ENCODE data around the gene CCDC61. TPM values are rescaled to one million over a fixed set of nuclear protein-coding genes. Genes with fewer than 3 reads are reported as not detected.

Gene CCDC61
- total RNA-seq, 1 experiment from 2014 or later, result 24.8 TPM

DNA sequence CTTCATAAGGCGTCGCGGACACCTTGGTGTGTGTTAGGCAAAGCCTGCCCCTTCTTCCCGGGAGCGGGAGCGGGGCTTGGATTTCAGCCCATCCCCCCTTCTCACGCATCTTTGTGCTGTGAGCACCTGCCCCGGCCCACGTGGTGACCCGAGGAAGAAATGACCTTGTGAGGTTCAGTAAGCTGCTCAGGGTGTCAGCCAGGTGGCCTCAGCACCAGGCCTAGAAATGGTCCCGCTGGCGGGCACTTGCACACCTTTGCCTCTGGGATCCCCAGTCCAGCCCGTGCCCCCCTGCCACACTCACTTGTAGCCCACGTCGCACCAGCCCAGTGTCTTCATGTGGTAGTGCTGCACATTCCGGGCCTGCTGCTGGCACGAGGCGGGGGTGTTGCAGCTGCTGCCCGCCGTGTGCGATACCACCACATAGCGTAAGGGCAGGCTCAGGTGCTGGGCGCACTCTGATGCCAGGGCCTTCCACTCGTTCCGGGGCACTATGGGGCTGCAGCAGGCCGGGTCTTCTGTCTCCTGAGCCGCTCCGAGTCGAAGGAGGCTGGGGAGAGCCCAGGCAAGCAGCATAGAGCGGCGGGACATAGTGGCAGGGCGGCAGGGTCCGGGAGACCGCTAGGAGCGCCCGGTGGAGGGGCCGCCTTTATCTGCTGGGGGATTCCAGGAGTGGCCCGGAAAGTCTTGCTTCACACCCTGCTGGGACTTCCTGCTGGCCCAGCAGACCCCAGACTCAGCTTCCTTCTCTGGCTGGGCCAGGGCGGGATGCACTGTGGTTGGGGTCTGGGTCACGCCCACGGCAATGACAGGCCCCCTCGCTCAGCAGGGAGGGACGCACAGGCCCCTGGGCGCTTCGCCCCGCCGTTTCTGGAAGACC is 27.4 kb downstream of the CCDC61 start, which contains the start of gene PGLYRP1:
Gene PGLYRP1, minus strand, starts transcription at position 623 of the 880 bp plus-strand sequence. Its CDS starts 32 bp downstream, at position 591.
- Histone ChIP-seq H3K4me2 (no peak within 1 kb of the TSS), H2AFZ (no peak within 1 kb of the TSS), H3K4me1 (replicated peaks; ENCODE audit: insufficient read depth) (no peaks in the 10 kb centered on the region), H3K79me2 (ENCODE audit: low read depth) (no peaks in the 10 kb centered on the region), H3F3A (ENCODE audit: insufficient read depth, low read depth) (peaks cover 22% of the 10 kb centered on the region; the same call in 1 of the 2 replicates), H3K9me2 (ENCODE audit: insufficient read depth) (no peaks in the 10 kb centered on the region), H4K20me1 (ENCODE audit: insufficient read depth) (no peaks in the 10 kb centered on the region), H3K4me3 (no peak within 1 kb of the TSS), H3K27ac (no peak within 1 kb of the TSS), H3K9me3 (ENCODE audit: insufficient read depth, low read depth) (no peaks in the 10 kb centered on the region), H3K36me3 (ENCODE audit: low read depth) (no peaks in the 10 kb centered on the region), H3K27me3 (ENCODE audit: insufficient read depth, low read depth) (no peaks in the 10 kb centered on the region)
- intact Hi-C loops (cut with micrococcal nuclease; ENCODE audit: unreplicated experiment), result no loop called here
- BruUV-seq (replicated peaks), result no TSS peak
- no peak for DNase-seq
- no peak for TF ChIP-seq EZH2 (IDR thresholded peaks at IDR 0.05; ENCODE audit: low read depth)
- TF ChIP-seq, protein P1, sequence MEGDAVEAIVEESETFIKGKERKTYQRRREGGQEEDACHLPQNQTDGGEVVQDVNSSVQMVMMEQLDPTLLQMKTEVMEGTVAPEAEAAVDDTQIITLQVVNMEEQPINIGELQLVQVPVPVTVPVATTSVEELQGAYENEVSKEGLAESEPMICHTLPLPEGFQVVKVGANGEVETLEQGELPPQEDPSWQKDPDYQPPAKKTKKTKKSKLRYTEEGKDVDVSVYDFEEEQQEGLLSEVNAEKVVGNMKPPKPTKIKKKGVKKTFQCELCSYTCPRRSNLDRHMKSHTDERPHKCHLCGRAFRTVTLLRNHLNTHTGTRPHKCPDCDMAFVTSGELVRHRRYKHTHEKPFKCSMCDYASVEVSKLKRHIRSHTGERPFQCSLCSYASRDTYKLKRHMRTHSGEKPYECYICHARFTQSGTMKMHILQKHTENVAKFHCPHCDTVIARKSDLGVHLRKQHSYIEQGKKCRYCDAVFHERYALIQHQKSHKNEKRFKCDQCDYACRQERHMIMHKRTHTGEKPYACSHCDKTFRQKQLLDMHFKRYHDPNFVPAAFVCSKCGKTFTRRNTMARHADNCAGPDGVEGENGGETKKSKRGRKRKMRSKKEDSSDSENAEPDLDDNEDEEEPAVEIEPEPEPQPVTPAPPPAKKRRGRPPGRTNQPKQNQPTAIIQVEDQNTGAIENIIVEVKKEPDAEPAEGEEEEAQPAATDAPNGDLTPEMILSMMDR (conservative IDR thresholded peaks at IDR 0.05), result no peak
- ChIA-PET POLR2A (ENCODE audit: unreplicated experiment) (no interaction called here), CTCF (no interaction called here)

GRCh38 chr19:46023311-46023779 is 28.1 kb downstream of the CCDC61 start:
- Histone ChIP-seq H3K9me3 (ENCODE audit: insufficient read depth, low read depth) (no peaks in the 10 kb centered on the region), H3K79me2 (ENCODE audit: low read depth) (no peaks in the 10 kb centered on the region), H3K9me2 (ENCODE audit: insufficient read depth) (no peaks in the 10 kb centered on the region), H3K36me3 (ENCODE audit: low read depth) (no peaks in the 10 kb centered on the region), H3K27me3 (ENCODE audit: insufficient read depth, low read depth) (no peaks in the 10 kb centered on the region), H3K27ac (no peak overlapping the region), H3F3A (ENCODE audit: insufficient read depth, low read depth) (peaks cover 22% of the 10 kb centered on the region; the same call in 1 of the 2 replicates), H4K20me1 (ENCODE audit: insufficient read depth) (no peaks in the 10 kb centered on the region), H3K4me3 (no peak overlapping the region), H2AFZ (no peak overlapping the region), H3K4me2 (no peak overlapping the region), H3K4me1 (replicated peaks; ENCODE audit: insufficient read depth) (no peaks in the 10 kb centered on the region)
- no peak for DNase-seq
- TF ChIP-seq, protein P1 (conservative IDR thresholded peaks at IDR 0.05), result no peak
- no peak for TF ChIP-seq EZH2 (IDR thresholded peaks at IDR 0.05; ENCODE audit: low read depth)
- intact Hi-C loops (cut with micrococcal nuclease; ENCODE audit: unreplicated experiment), result no loop called here
- no TSS peak for BruUV-seq (replicated peaks)
- ChIA-PET POLR2A (ENCODE audit: unreplicated experiment) (no interaction called here), CTCF (no interaction called here)

DNA sequence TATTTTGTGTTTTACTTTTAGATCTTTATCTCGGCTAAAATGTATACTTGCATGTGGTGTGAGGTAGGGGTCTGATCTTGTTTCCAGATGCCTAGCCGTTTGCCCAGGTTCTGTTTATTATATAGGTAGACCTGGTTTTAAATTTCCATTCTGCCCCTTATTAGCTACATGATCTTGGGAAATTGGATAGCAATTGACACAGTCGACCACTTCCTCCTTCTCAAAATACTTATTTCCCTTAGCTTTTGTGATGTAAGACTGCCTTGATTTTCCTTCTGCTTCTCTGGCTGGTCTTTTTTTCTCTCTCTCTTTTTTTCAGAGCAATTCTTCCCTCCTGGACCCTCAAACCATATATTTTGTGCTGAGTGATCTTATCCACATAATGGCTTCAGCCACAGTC is 30.6 kb downstream of the CCDC61 start:
- ChIA-PET POLR2A (ENCODE audit: unreplicated experiment) (interaction anchor here (0.6 kb wide), 1 partner anchor 348 kb away, joined by 9 read pairs; no protein-coding TSS in a partner anchor), CTCF (no interaction called here)
- no peak overlapping the region for H3K4me2 ChIP-seq
- H3K4me3 ChIP-seq, result no peak overlapping the region
- no TSS peak for BruUV-seq (replicated peaks)
- no peaks in the 10 kb centered on the region for H3K79me2 ChIP-seq (ENCODE audit: low read depth)
- no peak overlapping the region for H2AFZ ChIP-seq
- H3K27me3 ChIP-seq (ENCODE audit: insufficient read depth, low read depth), result no peaks in the 10 kb centered on the region
- TF ChIP-seq, protein P1 (conservative IDR thresholded peaks at IDR 0.05), result no peak
- no peak for TF ChIP-seq EZH2 (IDR thresholded peaks at IDR 0.05; ENCODE audit: low read depth)
- peaks cover 24% of the 10 kb centered on the region; the same call in 1 of the 2 replicates for H3F3A ChIP-seq (ENCODE audit: insufficient read depth, low read depth)
- H3K36me3 ChIP-seq (ENCODE audit: low read depth), result no peaks in the 10 kb centered on the region
- H3K4me1 ChIP-seq (replicated peaks; ENCODE audit: insufficient read depth), result no peaks in the 10 kb centered on the region; the same call in 1 of the 2 replicates
- intact Hi-C loops (cut with micrococcal nuclease; ENCODE audit: unreplicated experiment), result loop anchor here (5.0 kb wide), 1 partner anchor 486 kb away; no protein-coding TSS in a partner anchor
- no peak for DNase-seq
- no peaks in the 10 kb centered on the region for H3K9me3 ChIP-seq (ENCODE audit: insufficient read depth, low read depth)
- no peaks in the 10 kb centered on the region for H4K20me1 ChIP-seq (ENCODE audit: insufficient read depth)
- H3K9me2 ChIP-seq (ENCODE audit: insufficient read depth), result no peaks in the 10 kb centered on the region
- H3K27ac ChIP-seq, result no peak overlapping the region

All from PC-9 (cell line).